OCI-LY7 (cell line): Measurements from ENCODE around the gene MARCHF7. TPM values are rescaled to one million over a fixed set of nuclear protein-coding genes. Genes with fewer than 3 reads are reported as not detected.

Experiments
- BruUV-seq: library from RNA; stranded (reverse); fragments of 400-500 nt; replicated peaks from 2 replicates; lab custom pipeline; 2021; lab: Mats Ljungman, UMichigan
- CTCF ChIA-PET: fragments of 300-600 bp; sonication (Branson Sonifier 250); formaldehyde crosslinking; loops from one replicate; lab custom pipeline; 2022; ENCODE audit warnings: antibody characterized with exemption; ENCODE audit not compliant: unreplicated experiment; lab: Charles Lee
- POLR2A ChIA-PET: fragments of 300-600 bp; sonication (Branson Sonifier 250); formaldehyde crosslinking; loops from one replicate; lab custom pipeline; 2022; ENCODE audit warnings: antibody characterized with exemption; lab: Charles Lee
- DNase-seq: peaks from one replicate; pipeline ENCODE4 v3.0.0-alpha.2; 2015; ENCODE audit warnings: low spot score
- H2AFZ ChIP-seq: fragments of 200-600 bp; sonication (generic), shearing (Covaris generic); 2 replicates; pipeline ENCODE4 v1.6.1; 2014; ENCODE audit warnings: mild to moderate bottlenecking, antibody characterized with exemption, low read length, moderate library complexity
- H3K27ac ChIP-seq: fragments of 200-600 bp; sonication (generic); 2 replicates; pipeline ENCODE4 v1.5.1; 2014; ENCODE audit warnings: mixed run types, low read depth, mild to moderate bottlenecking, moderate library complexity, low read length, inconsistent platforms; ENCODE audit not compliant: poor library complexity, severe bottlenecking
- H3K36me3 ChIP-seq: fragments of 200-600 bp; sonication (generic); 2 replicates; pipeline ENCODE4 v1.6.1; 2014; ENCODE audit warnings: mild to moderate bottlenecking, antibody characterized with exemption, low read length, moderate library complexity, mixed read lengths; ENCODE audit not compliant: insufficient read depth
- H3K4me1 ChIP-seq: fragments of 200-600 bp; sonication (generic); 2 replicates; pipeline ENCODE4 v1.5.1; 2014; ENCODE audit warnings: mild to moderate bottlenecking, low read length; ENCODE audit not compliant: insufficient read depth, poor library complexity, severe bottlenecking
- H3K4me2 ChIP-seq: fragments of 200-600 bp; sonication (generic); 2 replicates; pipeline ENCODE4 v1.6.1; 2014; ENCODE audit warnings: mild to moderate bottlenecking, low read length
- H3K4me3 ChIP-seq: fragments of 200-600 bp; sonication (generic); 2 replicates; pipeline ENCODE4 v1.5.1; 2014; ENCODE audit warnings: mild to moderate bottlenecking, low read depth, low read length; ENCODE audit not compliant: poor library complexity, severe bottlenecking
- H3K79me2 ChIP-seq: fragments of 200-600 bp; sonication (generic); 2 replicates; pipeline ENCODE4 v1.6.1; 2016; ENCODE audit warnings: low read depth, mild to moderate bottlenecking, low read length, moderate library complexity, mixed read lengths; ENCODE audit not compliant: insufficient read depth
- H3K9me2 ChIP-seq: fragments of 200-600 bp; sonication (generic); 2 replicates; pipeline ENCODE4 v1.6.1; 2016; ENCODE audit warnings: mild to moderate bottlenecking, low read length, mixed read lengths; ENCODE audit not compliant: insufficient read depth
- H3K9me3 ChIP-seq: fragments of 200-600 bp; sonication (generic); 2 replicates; pipeline ENCODE4 v1.6.1; 2014; ENCODE audit warnings: mild to moderate bottlenecking, mixed run types, low read length, mixed read lengths
- H4K20me1 ChIP-seq: fragments of 200-600 bp; sonication (generic); 2 replicates; pipeline ENCODE4 v1.6.1; 2014; ENCODE audit warnings: mild to moderate bottlenecking, antibody characterized with exemption, low read length, moderate library complexity, mixed read lengths; ENCODE audit not compliant: insufficient read depth
- EZH2phosphoT487 ChIP-seq: fragments of 200-600 bp; sonication (generic); IDR thresholded peaks from 2 replicates; pipeline ENCODE4 v1.6.1; 2018; ENCODE audit warnings: low read depth, borderline replicate concordance, mild to moderate bottlenecking, mixed run types, antibody characterized with exemption, low read length, moderate library complexity, mixed read lengths
- intact Hi-C: fragments of 100-400 bp; cut with micrococcal nuclease; formaldehyde crosslinking; loops from one replicate; pipeline ENCODE4 v1.10.0; 2022; ENCODE audit not compliant: unreplicated experiment
- total RNA-seq, 2 experiments: library from RNA; depleted of rRNA in 1 of 2; stranded (reverse); fragments of >200 nt in 1 of 2; shearing (Covaris generic) in 1 of 2; gene quantifications; 2 replicates each; pipeline ENCODE4 v1.2.3, GENCODE V29; 2014 to 2022
- TF ChIP-seq, protein P1 (sequence below): fragments of 200-600 bp; sonication (generic); conservative IDR thresholded peaks from 2 replicates; pipeline ENCODE4 v1.5.1; 2014; ENCODE audit warnings: mild to moderate bottlenecking, antibody characterized with exemption, low read length, moderate library complexity, mixed read lengths

The MARCHF7 gene
- total RNA-seq, 2 experiments from 2014 or later = 48.8 to 69.6 TPM

- Histone ChIP-seq H2AFZ (no peak overlapping the region), H3K4me3 (no peak overlapping the region), H3K4me1 (no peaks in the 10 kb centered on the region), H3K9me3 (no peaks in the 10 kb centered on the region), H3K27ac (no peak overlapping the region), H3K36me3 (no peaks in the 10 kb centered on the region), H3K4me2 (no peak overlapping the region), H3K79me2 (no peaks in the 10 kb centered on the region), H3K9me2 (no peaks in the 10 kb centered on the region), H4K20me1 (no peaks in the 10 kb centered on the region)
- POLR2A ChIA-PET = interaction anchor here (1.4 to 1.8 kb wide), 2 partner anchors 27 to 29 kb away, joined by 5 to 6 read pairs; partner anchors contain the start of gene MARCHF7
- CTCF ChIA-PET = no interaction called here
- DNase-seq = no peak
- BruUV-seq = no TSS peak
- no peak for TF ChIP-seq EZH2phosphoT487
- TF ChIP-seq, protein P1, sequence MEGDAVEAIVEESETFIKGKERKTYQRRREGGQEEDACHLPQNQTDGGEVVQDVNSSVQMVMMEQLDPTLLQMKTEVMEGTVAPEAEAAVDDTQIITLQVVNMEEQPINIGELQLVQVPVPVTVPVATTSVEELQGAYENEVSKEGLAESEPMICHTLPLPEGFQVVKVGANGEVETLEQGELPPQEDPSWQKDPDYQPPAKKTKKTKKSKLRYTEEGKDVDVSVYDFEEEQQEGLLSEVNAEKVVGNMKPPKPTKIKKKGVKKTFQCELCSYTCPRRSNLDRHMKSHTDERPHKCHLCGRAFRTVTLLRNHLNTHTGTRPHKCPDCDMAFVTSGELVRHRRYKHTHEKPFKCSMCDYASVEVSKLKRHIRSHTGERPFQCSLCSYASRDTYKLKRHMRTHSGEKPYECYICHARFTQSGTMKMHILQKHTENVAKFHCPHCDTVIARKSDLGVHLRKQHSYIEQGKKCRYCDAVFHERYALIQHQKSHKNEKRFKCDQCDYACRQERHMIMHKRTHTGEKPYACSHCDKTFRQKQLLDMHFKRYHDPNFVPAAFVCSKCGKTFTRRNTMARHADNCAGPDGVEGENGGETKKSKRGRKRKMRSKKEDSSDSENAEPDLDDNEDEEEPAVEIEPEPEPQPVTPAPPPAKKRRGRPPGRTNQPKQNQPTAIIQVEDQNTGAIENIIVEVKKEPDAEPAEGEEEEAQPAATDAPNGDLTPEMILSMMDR = no peak
- intact Hi-C loops = no loop called here
These were observed 28.5 kb upstream of the MARCHF7 start for GRCh38 chr2:159683817-159684216.

DNA sequence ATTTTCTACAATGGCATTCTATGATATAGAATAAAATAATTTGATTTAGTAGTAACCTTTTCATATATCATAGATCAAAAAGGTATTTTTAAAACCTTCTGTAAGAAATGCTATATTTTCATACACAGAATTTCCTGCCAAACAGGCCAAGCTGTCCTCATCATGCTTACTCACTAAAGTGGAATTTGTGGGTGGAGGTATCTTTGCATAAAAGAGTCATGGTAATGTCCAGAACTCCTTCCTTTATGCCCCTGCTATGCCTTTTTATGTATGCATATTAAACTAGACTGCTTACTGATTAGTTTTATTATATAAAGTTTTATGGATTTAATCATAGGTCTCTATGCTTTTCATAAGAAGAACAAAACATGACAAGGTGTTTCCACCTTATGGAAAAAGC lies 27.5 kb upstream of the MARCHF7 start:
- Histone ChIP-seq H3K79me2 (no peaks in the 10 kb centered on the region), H3K4me2 (no peak overlapping the region), H3K36me3 (no peaks in the 10 kb centered on the region), H3K4me1 (no peaks in the 10 kb centered on the region), H2AFZ (no peak overlapping the region), H3K4me3 (no peak overlapping the region), H4K20me1 (no peaks in the 10 kb centered on the region), H3K27ac (no peak overlapping the region), H3K9me3 (no peaks in the 10 kb centered on the region), H3K9me2 (no peaks in the 10 kb centered on the region)
- ChIA-PET CTCF (no interaction called here), POLR2A (interaction anchor here (0.6 to 1.8 kb wide), 4 partner anchors 13 to 35 kb away, joined by 3 to 6 read pairs (median 4); partner anchors contain the start of gene MARCHF7)
- intact Hi-C loops = no loop called here
- no TSS peak for BruUV-seq
- DNase-seq = no peak
- no peak for TF ChIP-seq EZH2phosphoT487
- TF ChIP-seq, protein P1 = no peak

- no TSS peak for BruUV-seq
- Histone ChIP-seq H3K36me3 (no peaks in the 10 kb centered on the region), H3K4me2 (no peak overlapping the region), H3K4me1 (no peaks in the 10 kb centered on the region), H3K9me3 (peaks cover 4% of the 10 kb centered on the region; the same call in 1 of the 2 replicates), H3K79me2 (no peaks in the 10 kb centered on the region), H3K9me2 (no peaks in the 10 kb centered on the region), H3K4me3 (no peak overlapping the region), H2AFZ (no peak overlapping the region), H4K20me1 (no peaks in the 10 kb centered on the region), H3K27ac (no peak overlapping the region)
- DNase-seq = no peak
- intact Hi-C loops = no loop called here
- TF ChIP-seq, protein P1 = no peak
- TF ChIP-seq EZH2phosphoT487 = no peak
- ChIA-PET POLR2A (no interaction called here), CTCF (no interaction called here)
These were observed 17.7 kb upstream of the MARCHF7 start for GRCh38 chr2:159694500-159695040.
